ENCODE measurements around the gene PRDM2.

- TF ChIP-seq CTCF (IDR thresholded peaks at IDR 0.05): no peak
- TF ChIP-seq POLR2A (IDR thresholded peaks at IDR 0.05): no peak
These were observed 30.3 kb downstream of the PRDM2 start for GRCh38 chr1:13730291-13730690.
